Cardiac muscle cell (in vitro differentiated cells and primary cell): Measurements from ENCODE around the gene FAM107B. TPM values are rescaled to one million over a fixed set of nuclear protein-coding genes. Genes with fewer than 3 reads are reported as not detected.

Source experiments
- DNase-seq, 2 donors: peaks; one replicate each; pipeline versions ENCODE4 v3.0.0 to v3.0.0-alpha.2; 2010 to 2017; ENCODE audit warnings: low read depth in 1 of 2, low spot score in 1 of 2
- H3K27ac ChIP-seq: fragments of 200-600 bp; sonication (generic); 2 replicates; pipeline ENCODE4 v1.5.1; 2016
- H3K27me3 ChIP-seq: fragments of 200-600 bp; sonication (generic); 2 replicates; pipeline ENCODE4 v1.6.0; 2016; ENCODE audit warnings: control low read depth
- H3K36me3 ChIP-seq: fragments of 200-600 bp; sonication (generic); 2 replicates; pipeline ENCODE4 v1.5.1; 2016; ENCODE audit warnings: control low read depth
- H3K4me1 ChIP-seq: fragments of 200-600 bp; sonication (generic); 2 replicates; pipeline ENCODE4 v1.8.1; 2017; ENCODE audit warnings: low read depth, mild to moderate bottlenecking, mixed run types
- H3K4me3 ChIP-seq: fragments of 200-600 bp; sonication (generic); 2 replicates; pipeline ENCODE4 v1.5.1; 2016; ENCODE audit warnings: mild to moderate bottlenecking
- H3K9me3 ChIP-seq: fragments of 200-600 bp; sonication (generic); 2 replicates; pipeline ENCODE4 v1.5.1; 2017; ENCODE audit warnings: low read depth, mild to moderate bottlenecking, control low read depth
- polyA plus RNA-seq: library from polyadenylated mRNA; unstranded; fragments of >200 nt; fragmentation: Nextera tagmentation; extraction: Ambion mirVana; gene quantifications from 2 replicates; pipeline ENCODE4 v1.2.1, GENCODE V29; 2016
- total RNA-seq: library from RNA; depleted of rRNA; stranded (reverse); fragments of >200 nt; gene quantifications from 2 replicates; pipeline ENCODE4 v1.2.3, GENCODE V29; 2016
- TF ChIP-seq, protein P1 (sequence below): IDR thresholded peaks from 2 replicates; pipeline ENCODE4 v1.5.1; 2012; ENCODE audit warnings: low read depth, mild to moderate bottlenecking, low read length

Gene FAM107B
- total and polyA plus RNA-seq, 2 experiments from 2014 or later: 6.0 to 9.6 TPM

GRCh38 chr10:14489522-14490177 is 285.0 kb downstream of the FAM107B start:
- Histone ChIP-seq H3K27me3 (peaks cover 9% of the 10 kb centered on the region), H3K4me3 (no peak overlapping the region), H3K36me3 (no peaks in the 10 kb centered on the region), H3K27ac (no peak overlapping the region), H3K4me1 (no peaks in the 10 kb centered on the region), H3K9me3 (no peaks in the 10 kb centered on the region)
- no peak for DNase-seq
- TF ChIP-seq, protein P1, sequence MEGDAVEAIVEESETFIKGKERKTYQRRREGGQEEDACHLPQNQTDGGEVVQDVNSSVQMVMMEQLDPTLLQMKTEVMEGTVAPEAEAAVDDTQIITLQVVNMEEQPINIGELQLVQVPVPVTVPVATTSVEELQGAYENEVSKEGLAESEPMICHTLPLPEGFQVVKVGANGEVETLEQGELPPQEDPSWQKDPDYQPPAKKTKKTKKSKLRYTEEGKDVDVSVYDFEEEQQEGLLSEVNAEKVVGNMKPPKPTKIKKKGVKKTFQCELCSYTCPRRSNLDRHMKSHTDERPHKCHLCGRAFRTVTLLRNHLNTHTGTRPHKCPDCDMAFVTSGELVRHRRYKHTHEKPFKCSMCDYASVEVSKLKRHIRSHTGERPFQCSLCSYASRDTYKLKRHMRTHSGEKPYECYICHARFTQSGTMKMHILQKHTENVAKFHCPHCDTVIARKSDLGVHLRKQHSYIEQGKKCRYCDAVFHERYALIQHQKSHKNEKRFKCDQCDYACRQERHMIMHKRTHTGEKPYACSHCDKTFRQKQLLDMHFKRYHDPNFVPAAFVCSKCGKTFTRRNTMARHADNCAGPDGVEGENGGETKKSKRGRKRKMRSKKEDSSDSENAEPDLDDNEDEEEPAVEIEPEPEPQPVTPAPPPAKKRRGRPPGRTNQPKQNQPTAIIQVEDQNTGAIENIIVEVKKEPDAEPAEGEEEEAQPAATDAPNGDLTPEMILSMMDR: no peak

DNA sequence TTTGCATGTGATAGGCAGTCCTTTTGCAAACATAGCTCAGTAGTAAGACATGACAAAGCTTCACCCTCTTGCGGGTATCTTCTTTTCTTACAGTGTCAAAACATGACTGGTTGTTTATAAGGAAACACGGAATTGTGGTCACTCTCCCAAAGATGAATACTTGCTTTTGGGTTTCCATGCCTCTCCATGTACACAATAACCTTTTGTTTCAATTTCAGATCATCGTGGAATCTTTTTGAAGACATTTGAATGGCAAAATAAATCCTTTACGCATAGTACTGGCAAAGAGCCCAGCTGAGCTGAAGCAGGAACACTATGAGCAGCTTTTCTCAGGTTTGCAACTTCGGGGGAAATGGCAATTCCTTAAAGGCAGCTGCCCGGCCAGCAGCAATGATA is 287.2 kb downstream of the FAM107B start:
- TF ChIP-seq, protein P1: no peak
- H3K36me3 ChIP-seq: no peaks in the 10 kb centered on the region
- H3K4me3 ChIP-seq: no peak overlapping the region
- H3K9me3 ChIP-seq: no peaks in the 10 kb centered on the region
- H3K4me1 ChIP-seq: no peaks in the 10 kb centered on the region
- DNase-seq: peak in 1 of 2 donors; percentile 54
- no peak overlapping the region for H3K27ac ChIP-seq
- peaks cover 9% of the 10 kb centered on the region for H3K27me3 ChIP-seq

DNA sequence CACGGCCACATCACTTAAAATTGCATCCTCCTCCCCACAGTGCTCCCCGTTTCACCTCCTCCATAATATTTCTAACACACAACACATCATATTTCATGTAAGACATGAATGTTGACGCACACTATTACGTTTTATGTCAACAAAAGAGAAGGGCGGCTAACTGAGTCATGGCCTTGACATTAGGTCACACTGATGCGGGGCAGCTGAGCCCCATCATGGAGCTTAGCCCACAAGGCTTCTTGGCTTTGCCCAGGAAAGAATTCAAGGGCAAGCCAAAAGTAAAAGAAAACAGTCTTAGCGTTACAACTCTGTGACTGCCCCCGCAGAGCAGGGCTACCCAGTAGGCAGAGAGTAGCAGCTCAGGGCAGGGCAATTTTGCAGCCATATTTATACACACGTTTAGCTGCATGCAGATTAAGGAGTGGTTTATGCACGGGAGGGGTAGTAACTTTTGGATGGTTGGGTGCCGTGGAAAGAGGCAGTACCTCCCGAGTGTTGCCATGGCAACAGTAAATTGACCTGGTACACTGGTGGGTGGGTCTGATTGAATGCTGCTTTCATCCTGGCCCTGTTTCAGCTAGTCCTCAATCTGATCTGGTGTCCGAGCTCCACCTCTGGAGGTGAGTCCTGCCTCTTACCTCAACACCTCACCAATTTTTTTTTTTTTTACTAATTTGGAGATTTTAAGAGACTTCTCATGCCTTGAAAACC is 287.8 kb downstream of the FAM107B start:
- no peaks in the 10 kb centered on the region for H3K9me3 ChIP-seq
- H3K27me3 ChIP-seq: peaks cover 9% of the 10 kb centered on the region
- DNase-seq: no peak
- H3K4me3 ChIP-seq: no peak overlapping the region
- no peaks in the 10 kb centered on the region for H3K4me1 ChIP-seq
- H3K27ac ChIP-seq: no peak overlapping the region
- H3K36me3 ChIP-seq: no peaks in the 10 kb centered on the region
- TF ChIP-seq, protein P1: no peak

DNA sequence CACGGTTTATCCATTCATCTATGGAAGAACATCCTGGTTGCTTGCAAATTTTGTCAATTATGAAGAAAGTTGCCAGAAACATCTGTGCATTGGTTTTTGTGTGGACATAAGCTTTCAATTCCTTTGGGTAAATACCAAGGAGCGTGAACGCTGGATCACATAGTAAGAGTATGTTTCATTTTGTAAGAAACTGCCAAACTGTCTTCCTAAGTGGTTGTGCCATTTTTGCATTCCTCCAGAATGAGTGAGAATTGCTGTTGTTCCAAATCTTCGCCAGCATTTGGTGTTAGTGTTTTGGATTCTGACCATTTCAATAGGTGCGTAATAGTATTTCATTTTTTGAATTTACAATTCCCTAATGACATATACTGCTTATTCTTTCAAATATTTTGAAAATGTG is 288.7 kb downstream of the FAM107B start:
- Histone ChIP-seq H3K4me3 (no peak overlapping the region), H3K27me3 (peaks cover 9% of the 10 kb centered on the region), H3K36me3 (no peaks in the 10 kb centered on the region), H3K4me1 (no peaks in the 10 kb centered on the region), H3K27ac (no peak overlapping the region), H3K9me3 (no peaks in the 10 kb centered on the region)
- TF ChIP-seq, protein P1: no peak
- no peak for DNase-seq

GRCh38 chr10:14483417-14483816 is 291.3 kb downstream of the FAM107B start:
- DNase-seq: no peak
- H3K4me3 ChIP-seq: no peak overlapping the region
- no peaks in the 10 kb centered on the region for H3K36me3 ChIP-seq
- H3K4me1 ChIP-seq: no peaks in the 10 kb centered on the region
- H3K27me3 ChIP-seq: no peaks in the 10 kb centered on the region
- H3K27ac ChIP-seq: no peak overlapping the region
- TF ChIP-seq, protein P1: no peak
- H3K9me3 ChIP-seq: no peaks in the 10 kb centered on the region
